DND-41 (cell line): ENCODE data around the gene LRRC34.

Experiments used
- ATAC-seq: fragments of 200-7000 bp; cut with Tn5 transposase; 3 replicates; pipeline ENCODE4 v1.9.1; 2021; ENCODE audit warnings: low read depth; ENCODE audit not compliant: insufficient read depth
- DNase-seq: peaks from one replicate; pipeline ENCODE4 v3.0.0-alpha.2; 2020
- H2AFZ ChIP-seq: 2 replicates; pipeline ENCODE4 v1.6.0; 2012; ENCODE audit warnings: low read depth, low read length
- H3K27ac ChIP-seq: 2 replicates; pipeline ENCODE4 v1.5.1; 2012; ENCODE audit warnings: low read length, inconsistent platforms
- H3K27me3 ChIP-seq: fragments of 200-600 bp; sonication (generic); 2 replicates; pipeline ENCODE4 v1.6.0; 2012; ENCODE audit warnings: low read length, mild to moderate bottlenecking, inconsistent platforms; ENCODE audit not compliant: insufficient read depth, poor library complexity
- H3K36me3 ChIP-seq: 2 replicates; pipeline ENCODE4 v1.5.1; 2012; ENCODE audit warnings: low read length, inconsistent platforms; ENCODE audit not compliant: insufficient read depth
- H3K4me1 ChIP-seq: 2 replicates; pipeline ENCODE4 v1.5.1; 2012; ENCODE audit warnings: mild to moderate bottlenecking, low read length; ENCODE audit not compliant: insufficient read depth
- H3K4me2 ChIP-seq: 2 replicates; pipeline ENCODE4 v1.6.0; 2012; ENCODE audit warnings: mild to moderate bottlenecking, moderate library complexity, low read length, inconsistent platforms; ENCODE audit not compliant: insufficient read depth
- H3K4me3 ChIP-seq, 2 experiments: fragments of 200-600 bp in 1 of 2; shearing (Covaris generic) in 1 of 2; 2 replicates each; pipeline ENCODE4 v1.5.1; 2012 to 2016; ENCODE audit warnings: inconsistent platforms in 2 of 2, low read length in 2 of 2, mild to moderate bottlenecking in 2 of 2, low read depth in 1 of 2, moderate library complexity in 1 of 2
- H3K79me2 ChIP-seq: 2 replicates; pipeline ENCODE4 v1.6.0; 2012; ENCODE audit warnings: low read length, inconsistent platforms; ENCODE audit not compliant: insufficient read depth
- H3K9ac ChIP-seq: 2 replicates; pipeline ENCODE4 v1.6.0; 2012; ENCODE audit warnings: low read depth, mild to moderate bottlenecking, inconsistent platforms, low read length, moderate library complexity
- H3K9me3 ChIP-seq: 2 replicates; pipeline ENCODE4 v1.5.1; 2012; ENCODE audit warnings: low read length, moderate library complexity, mild to moderate bottlenecking, inconsistent platforms; ENCODE audit not compliant: insufficient read depth, severe bottlenecking
- H4K20me1 ChIP-seq: 2 replicates; pipeline ENCODE4 v1.6.0; 2012; ENCODE audit warnings: low read length; ENCODE audit not compliant: insufficient read depth
- EZH2 ChIP-seq: IDR thresholded peaks from 3 replicates; pipeline ENCODE4 v1.6.1; 2012; ENCODE audit warnings: borderline replicate concordance, low read depth, mild to moderate bottlenecking, moderate library complexity, low read length, inconsistent platforms; ENCODE audit not compliant: severe bottlenecking
- TF ChIP-seq, protein P1 (sequence below): IDR thresholded peaks from 2 replicates; pipeline ENCODE4 v1.5.1; 2012; ENCODE audit warnings: borderline replicate concordance, low read length, moderate library complexity, mild to moderate bottlenecking; ENCODE audit not compliant: poor library complexity, severe bottlenecking; ENCODE audit errors: extremely low read depth

LRRC34 gene

GRCh38 chr3:169811631-169812331 lies 923 bp downstream of the LRRC34 start:
- ATAC-seq (peak; percentile 59), DNase-seq (peak; percentile 57)
- Histone ChIP-seq H3K4me1 (peaks cover 37% of the 10 kb centered on the region), H3K4me2 (peak overlapping the region; percentile 87), H3K36me3 (no peaks in the 10 kb centered on the region), H3K9ac (peak overlapping the region; percentile 72), H3K27me3 (peaks cover 17% of the 10 kb centered on the region), H4K20me1 (no peaks in the 10 kb centered on the region), H2AFZ (peak overlapping the region; percentile 89), H3K4me3 (peak overlapping the region; percentile 48 to 86), H3K27ac (peak overlapping the region; percentile 78), H3K79me2 (no peaks in the 10 kb centered on the region), H3K9me3 (peaks cover 7% of the 10 kb centered on the region)
- no peak for TF ChIP-seq EZH2
- TF ChIP-seq, protein P1, sequence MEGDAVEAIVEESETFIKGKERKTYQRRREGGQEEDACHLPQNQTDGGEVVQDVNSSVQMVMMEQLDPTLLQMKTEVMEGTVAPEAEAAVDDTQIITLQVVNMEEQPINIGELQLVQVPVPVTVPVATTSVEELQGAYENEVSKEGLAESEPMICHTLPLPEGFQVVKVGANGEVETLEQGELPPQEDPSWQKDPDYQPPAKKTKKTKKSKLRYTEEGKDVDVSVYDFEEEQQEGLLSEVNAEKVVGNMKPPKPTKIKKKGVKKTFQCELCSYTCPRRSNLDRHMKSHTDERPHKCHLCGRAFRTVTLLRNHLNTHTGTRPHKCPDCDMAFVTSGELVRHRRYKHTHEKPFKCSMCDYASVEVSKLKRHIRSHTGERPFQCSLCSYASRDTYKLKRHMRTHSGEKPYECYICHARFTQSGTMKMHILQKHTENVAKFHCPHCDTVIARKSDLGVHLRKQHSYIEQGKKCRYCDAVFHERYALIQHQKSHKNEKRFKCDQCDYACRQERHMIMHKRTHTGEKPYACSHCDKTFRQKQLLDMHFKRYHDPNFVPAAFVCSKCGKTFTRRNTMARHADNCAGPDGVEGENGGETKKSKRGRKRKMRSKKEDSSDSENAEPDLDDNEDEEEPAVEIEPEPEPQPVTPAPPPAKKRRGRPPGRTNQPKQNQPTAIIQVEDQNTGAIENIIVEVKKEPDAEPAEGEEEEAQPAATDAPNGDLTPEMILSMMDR = no peak

- no peaks in the 10 kb centered on the region for H3K79me2 ChIP-seq
- H3K4me2 ChIP-seq = no peak overlapping the region
- peaks cover 17% of the 10 kb centered on the region for H3K27me3 ChIP-seq
- H3K4me3 ChIP-seq = no peak overlapping the region
- no peaks in the 10 kb centered on the region for H3K9me3 ChIP-seq
- no peak for DNase-seq
- H3K27ac ChIP-seq = no peak overlapping the region
- H3K36me3 ChIP-seq = no peaks in the 10 kb centered on the region
- H2AFZ ChIP-seq = no peak overlapping the region
- H3K9ac ChIP-seq = no peak overlapping the region
- H3K4me1 ChIP-seq = peaks cover 37% of the 10 kb centered on the region
- ATAC-seq = no peak
- no peaks in the 10 kb centered on the region for H4K20me1 ChIP-seq
- no peak for TF ChIP-seq EZH2
- TF ChIP-seq, protein P1 = no peak
Observed at GRCh38 chr3:169809230-169809795, 3.4 kb downstream of the LRRC34 start.

DNA sequence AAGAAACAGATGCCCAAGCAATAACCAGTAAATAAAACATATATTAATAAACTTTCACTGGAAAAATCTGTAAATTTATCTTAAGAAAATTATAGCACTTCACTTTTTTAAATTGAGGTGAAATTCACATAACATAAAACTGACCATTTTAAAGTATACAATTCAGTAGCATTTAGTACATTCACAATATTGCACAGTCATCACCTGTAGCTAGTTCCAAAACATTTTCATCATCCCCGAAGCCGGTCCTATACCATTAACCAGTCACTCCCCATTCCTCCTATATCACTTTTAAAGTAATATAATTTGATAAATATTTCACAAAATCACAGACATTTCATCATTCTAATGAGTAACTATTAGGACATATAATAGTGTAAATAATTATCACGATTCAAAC lies 8.0 kb downstream of the LRRC34 start:
- no peak for DNase-seq
- ATAC-seq = no peak
- H4K20me1 ChIP-seq = no peaks in the 10 kb centered on the region; the same call in 1 of the 2 replicates
- H3K36me3 ChIP-seq = no peaks in the 10 kb centered on the region
- H3K27ac ChIP-seq = no peak overlapping the region
- H2AFZ ChIP-seq = no peak overlapping the region
- no peak overlapping the region for H3K4me2 ChIP-seq
- no peak for TF ChIP-seq EZH2
- TF ChIP-seq, protein P1 = no peak
- no peaks in the 10 kb centered on the region for H3K9me3 ChIP-seq
- no peak overlapping the region for H3K4me3 ChIP-seq
- no peaks in the 10 kb centered on the region for H3K4me1 ChIP-seq
- no peaks in the 10 kb centered on the region for H3K27me3 ChIP-seq
- no peak overlapping the region for H3K9ac ChIP-seq
- no peaks in the 10 kb centered on the region for H3K79me2 ChIP-seq
